ENCODE measurements around the gene CDH24. TPM values are rescaled to one million over a fixed set of nuclear protein-coding genes. Genes with fewer than 3 reads are reported as not detected.

CDH24 gene
- total and polyA plus RNA-seq, 2 experiments from 2014 or later = 4.4 to 17.8 TPM

DNA sequence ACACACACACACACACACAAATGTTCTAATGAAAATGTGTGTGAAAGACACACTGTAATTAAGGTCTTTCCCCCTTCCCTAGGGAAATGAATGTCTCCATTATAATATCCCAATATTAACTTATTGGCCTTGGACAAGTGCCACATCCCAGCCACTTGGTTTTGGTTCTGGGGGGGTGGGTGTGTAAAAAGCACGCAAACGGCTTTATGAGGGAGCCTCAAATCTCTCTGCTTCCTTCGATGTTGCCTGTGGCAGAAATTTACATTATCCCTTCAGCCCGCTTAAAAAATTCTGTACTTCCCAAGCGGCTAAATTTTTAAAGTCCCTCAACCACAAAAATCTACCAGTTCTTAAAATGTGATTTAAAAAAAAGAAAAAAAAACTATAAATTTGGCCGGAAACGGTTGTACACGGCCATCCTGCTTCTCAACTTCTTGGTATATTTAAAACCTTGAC is 47.8 kb downstream of the CDH24 start (continued):
- TF ChIP-seq ZNF462 (CRISPR knock-in tag; IDR thresholded peaks at IDR 0.05) = no peak
- TF ChIP-seq EZH2phosphoT487 (IDR thresholded peaks at IDR 0.05; ENCODE audit: unreplicated experiment) = no peak
- TF ChIP-seq NANOG (IDR thresholded peaks at IDR 0.05; ENCODE audit: borderline replicate concordance) = no peak
- TF ChIP-seq CREB1 (CRISPR knock-in tag; IDR thresholded peaks at IDR 0.05; ENCODE audit: low read depth) = no peak
- no peak for TF ChIP-seq ETS1 (IDR thresholded peaks at IDR 0.05)
- TF ChIP-seq ZNF331 (CRISPR knock-in tag; IDR thresholded peaks at IDR 0.05; ENCODE audit: low read depth) = no peak
- TF ChIP-seq CTCF (conservative IDR thresholded peaks at IDR 0.05; ENCODE audit: low read depth in 2 of 2) = no peak
- no peak for TF ChIP-seq STAT1 (IDR thresholded peaks at IDR 0.05; ENCODE audit: unreplicated experiment)
- no peak for TF ChIP-seq POLR2AphosphoS5 (IDR thresholded peaks at IDR 0.05; ENCODE audit: low read depth)
